BLaER1 (cell line): ENCODE measurements around the gene TTC7B.

ENCODE experiments used
- H3K27ac ChIP-seq: shearing (Covaris generic); formaldehyde crosslinking; 2 replicates; pipeline ENCODE4 v1.8.1; 2022
- H3K27me3 ChIP-seq: shearing (Covaris generic); formaldehyde crosslinking; 2 replicates; pipeline ENCODE4 v1.8.1; 2022
- H3K36me3 ChIP-seq: shearing (Covaris generic); formaldehyde crosslinking; 2 replicates; pipeline ENCODE4 v1.8.1; 2022
- H3K4me1 ChIP-seq: shearing (Covaris generic); formaldehyde crosslinking; 2 replicates; pipeline ENCODE4 v1.8.1; 2022
- H3K4me2 ChIP-seq: shearing (Covaris generic); formaldehyde crosslinking; 2 replicates; pipeline ENCODE4 v1.8.1; 2022
- H3K4me3 ChIP-seq: shearing (Covaris generic); formaldehyde crosslinking; 2 replicates; pipeline ENCODE4 v1.8.1; 2022
- H3K9ac ChIP-seq: shearing (Covaris generic); formaldehyde crosslinking; 2 replicates; pipeline ENCODE4 v1.8.1; 2022
- H3K9me3 ChIP-seq: shearing (Covaris generic); formaldehyde crosslinking; 2 replicates; pipeline ENCODE4 v1.8.1; 2022
- H4K20me1 ChIP-seq: shearing (Covaris generic); formaldehyde crosslinking; 2 replicates; pipeline ENCODE4 v1.8.1; 2022
- Cebpa-rat ChIP-seq: shearing (Covaris generic); IDR thresholded peaks from 2 replicates; pipeline ENCODE4 v1.8.1; 2022

TTC7B gene

DNA sequence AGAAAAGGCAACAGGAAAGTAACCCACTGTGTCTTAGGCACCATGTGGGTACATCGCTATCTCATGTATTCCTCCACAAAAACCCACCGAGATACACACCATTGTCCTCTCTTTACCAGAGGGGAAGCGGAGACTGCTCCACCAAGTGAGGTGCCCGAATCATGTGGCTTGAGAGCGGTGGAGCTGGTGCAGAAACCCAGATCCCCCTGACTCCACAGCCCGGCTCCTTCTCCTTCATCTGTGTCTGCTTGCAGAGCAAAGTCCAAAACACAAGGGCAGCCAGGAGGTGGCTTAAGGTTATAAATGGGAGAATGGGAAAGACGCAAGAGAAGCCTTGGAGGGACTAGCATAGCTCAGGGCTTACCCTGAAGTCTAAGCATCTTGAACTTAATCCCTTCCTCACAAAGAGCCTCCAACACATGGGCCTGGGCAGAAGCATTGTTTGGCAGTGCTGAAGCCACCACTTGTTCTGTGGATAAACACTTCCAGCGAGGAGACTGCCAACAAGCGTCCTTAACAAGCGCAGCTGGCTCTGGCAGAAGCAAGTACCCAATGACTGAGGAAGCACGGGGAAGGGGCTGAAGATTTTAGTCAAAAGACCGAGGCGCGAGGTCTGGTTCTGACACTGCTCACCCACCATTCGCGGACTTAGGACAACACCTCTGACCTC lies 83.0 kb downstream of the TTC7B start:
- Histone ChIP-seq H3K4me1 (peaks cover 5% of the 10 kb centered on the region; the same call in 1 of the 2 replicates), H3K27ac (no peak overlapping the region), H3K9ac (no peak overlapping the region), H4K20me1 (no peaks in the 10 kb centered on the region), H3K9me3 (peaks cover 4% of the 10 kb centered on the region; the same call in 1 of the 2 replicates), H3K4me2 (no peak overlapping the region), H3K36me3 (peaks cover 16% of the 10 kb centered on the region; the same call in 1 of the 2 replicates), H3K27me3 (no peaks in the 10 kb centered on the region), H3K4me3 (no peak overlapping the region)
- no peak for TF ChIP-seq Cebpa-rat

DNA sequence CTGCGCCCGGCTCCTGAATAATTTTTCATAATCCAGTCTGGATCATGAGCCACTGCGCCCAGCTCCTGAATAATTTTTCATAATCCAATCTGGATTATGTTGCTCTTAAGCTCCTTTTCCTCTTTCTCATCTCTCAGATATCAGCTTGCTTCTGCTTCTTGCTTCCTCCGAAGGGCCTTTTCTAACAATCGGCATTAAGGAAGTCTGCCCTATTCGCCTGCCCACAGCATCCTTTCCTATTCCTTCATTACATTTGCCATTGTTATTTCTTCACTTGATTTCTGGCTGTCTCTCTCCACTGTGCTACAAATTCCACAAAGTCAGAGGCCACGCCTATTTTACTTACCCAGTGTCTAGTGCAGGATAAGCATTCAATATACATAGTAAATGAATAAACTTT lies 83.5 kb downstream of the TTC7B start:
- Histone ChIP-seq H3K27me3 (no peaks in the 10 kb centered on the region), H3K9ac (no peak overlapping the region), H3K4me2 (no peak overlapping the region), H4K20me1 (no peaks in the 10 kb centered on the region), H3K4me3 (no peak overlapping the region), H3K36me3 (peaks cover 18% of the 10 kb centered on the region; the same call in 1 of the 2 replicates), H3K27ac (no peak overlapping the region), H3K4me1 (peaks cover 5% of the 10 kb centered on the region; the same call in 1 of the 2 replicates), H3K9me3 (peaks cover 4% of the 10 kb centered on the region; the same call in 1 of the 2 replicates)
- no peak for TF ChIP-seq Cebpa-rat

DNA sequence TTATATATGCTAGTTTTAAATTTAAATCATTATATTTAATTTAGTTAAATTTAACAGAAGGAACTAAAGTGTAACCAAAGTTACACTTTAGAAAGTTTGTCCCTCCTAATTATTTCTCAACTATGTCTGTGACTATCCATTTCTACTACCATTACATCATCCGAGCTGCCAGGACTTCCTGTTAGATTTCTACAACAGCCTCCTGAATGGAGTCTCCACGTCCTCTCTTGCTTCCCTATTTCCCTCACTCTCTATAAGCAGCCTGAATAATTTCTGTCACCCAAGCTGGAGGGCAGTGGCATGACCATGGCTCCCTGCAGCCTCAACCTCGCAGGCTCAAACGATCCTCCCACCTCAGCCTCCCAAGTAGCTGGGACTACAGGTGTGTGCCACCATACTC lies 84.1 kb downstream of the TTC7B start:
- H4K20me1 ChIP-seq = no peaks in the 10 kb centered on the region
- peaks cover 22% of the 10 kb centered on the region for H3K36me3 ChIP-seq
- no peak overlapping the region for H3K9ac ChIP-seq
- H3K9me3 ChIP-seq = peaks cover 4% of the 10 kb centered on the region; the same call in 1 of the 2 replicates
- H3K27ac ChIP-seq = no peak overlapping the region
- no peak overlapping the region for H3K4me2 ChIP-seq
- no peaks in the 10 kb centered on the region for H3K27me3 ChIP-seq
- no peak overlapping the region for H3K4me3 ChIP-seq
- peaks cover 5% of the 10 kb centered on the region; the same call in 1 of the 2 replicates for H3K4me1 ChIP-seq
- no peak for TF ChIP-seq Cebpa-rat

DNA sequence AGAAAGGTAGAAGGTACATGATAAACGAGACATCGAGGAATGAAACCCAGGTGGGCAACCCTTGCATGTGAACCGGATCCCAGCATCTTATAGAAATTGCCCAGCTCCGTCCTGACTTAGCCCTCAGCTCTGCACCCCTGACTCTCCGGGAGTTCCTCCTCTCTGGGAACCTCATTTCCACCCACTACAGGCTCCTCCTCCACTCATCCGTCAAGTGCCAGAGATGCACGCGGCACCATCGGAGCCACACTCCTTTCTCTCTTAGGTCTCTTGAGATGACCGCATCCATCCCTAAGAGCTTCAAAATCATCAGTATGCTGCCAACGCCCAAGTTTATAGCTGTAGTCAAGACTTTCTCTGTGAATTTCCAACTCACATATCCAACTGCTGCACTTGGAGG lies 84.7 kb downstream of the TTC7B start:
- Histone ChIP-seq H3K27me3 (no peaks in the 10 kb centered on the region), H3K4me3 (no peak overlapping the region), H3K27ac (no peak overlapping the region), H4K20me1 (no peaks in the 10 kb centered on the region), H3K4me1 (peaks cover 5% of the 10 kb centered on the region; the same call in 1 of the 2 replicates), H3K9ac (no peak overlapping the region), H3K36me3 (peaks cover 28% of the 10 kb centered on the region), H3K9me3 (peaks cover 4% of the 10 kb centered on the region; the same call in 1 of the 2 replicates), H3K4me2 (no peak overlapping the region)
- TF ChIP-seq Cebpa-rat = no peak

DNA sequence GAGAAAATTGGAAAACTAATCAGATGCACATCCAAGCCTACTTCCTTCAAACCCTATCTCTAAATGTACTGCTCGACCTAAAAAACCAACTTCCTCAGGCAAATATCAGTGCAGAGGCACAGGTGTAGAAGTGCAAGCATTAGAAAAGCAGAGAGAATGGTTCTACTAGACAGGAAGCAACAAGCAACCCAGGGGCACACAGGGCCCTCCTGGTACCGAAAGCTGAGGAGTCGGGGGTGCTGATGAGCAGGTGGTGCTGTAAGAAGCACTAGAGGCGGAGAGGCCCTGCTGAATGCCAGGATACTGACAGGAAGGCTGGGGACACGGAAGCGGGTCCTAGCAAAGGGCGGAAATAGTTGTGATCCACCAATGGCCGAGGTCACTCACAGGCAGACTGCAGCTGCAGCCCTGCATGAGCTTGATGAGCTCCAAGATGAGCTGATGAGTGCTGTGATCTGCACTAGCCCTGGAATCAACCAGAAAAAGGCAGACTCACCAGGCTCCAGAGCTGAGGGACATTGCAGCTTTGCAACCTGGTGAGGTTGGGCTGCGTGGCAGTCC lies 85.9 kb downstream of the TTC7B start:
- Histone ChIP-seq H3K4me1 (peaks cover 5% of the 10 kb centered on the region; the same call in 1 of the 2 replicates), H3K9me3 (peaks cover 4% of the 10 kb centered on the region; the same call in 1 of the 2 replicates), H3K4me2 (no peak overlapping the region), H3K36me3 (peaks cover 39% of the 10 kb centered on the region), H3K27ac (no peak overlapping the region), H4K20me1 (no peaks in the 10 kb centered on the region), H3K9ac (no peak overlapping the region), H3K4me3 (no peak overlapping the region), H3K27me3 (no peaks in the 10 kb centered on the region)
- no peak for TF ChIP-seq Cebpa-rat

DNA sequence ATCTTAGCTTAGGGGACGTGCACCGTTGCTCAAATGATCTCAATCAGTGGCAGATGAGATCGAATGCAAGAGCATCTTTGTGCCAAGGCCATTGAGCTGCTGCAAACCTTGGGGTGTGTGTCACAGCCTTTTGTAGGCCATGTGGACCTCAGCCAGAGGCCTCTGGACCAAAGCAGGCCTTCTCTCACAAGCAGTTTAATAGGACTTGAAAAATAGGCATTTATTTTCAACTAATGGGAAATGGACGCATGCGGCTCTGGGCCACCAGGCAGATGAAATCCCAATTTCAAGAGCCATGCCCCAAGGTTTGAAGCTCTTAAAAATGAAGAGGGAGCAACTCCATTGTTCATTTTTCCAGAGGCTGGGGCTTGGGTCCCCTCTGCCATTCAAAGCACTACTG lies 87.3 kb downstream of the TTC7B start:
- no peak for TF ChIP-seq Cebpa-rat
- Histone ChIP-seq H3K4me3 (no peak overlapping the region), H3K4me2 (no peak overlapping the region), H3K9ac (no peak overlapping the region), H3K4me1 (peaks cover 5% of the 10 kb centered on the region; the same call in 1 of the 2 replicates), H3K27me3 (no peaks in the 10 kb centered on the region), H3K36me3 (peaks cover 50% of the 10 kb centered on the region), H3K27ac (no peak overlapping the region), H3K9me3 (peaks cover 4% of the 10 kb centered on the region; the same call in 1 of the 2 replicates), H4K20me1 (no peaks in the 10 kb centered on the region)

DNA sequence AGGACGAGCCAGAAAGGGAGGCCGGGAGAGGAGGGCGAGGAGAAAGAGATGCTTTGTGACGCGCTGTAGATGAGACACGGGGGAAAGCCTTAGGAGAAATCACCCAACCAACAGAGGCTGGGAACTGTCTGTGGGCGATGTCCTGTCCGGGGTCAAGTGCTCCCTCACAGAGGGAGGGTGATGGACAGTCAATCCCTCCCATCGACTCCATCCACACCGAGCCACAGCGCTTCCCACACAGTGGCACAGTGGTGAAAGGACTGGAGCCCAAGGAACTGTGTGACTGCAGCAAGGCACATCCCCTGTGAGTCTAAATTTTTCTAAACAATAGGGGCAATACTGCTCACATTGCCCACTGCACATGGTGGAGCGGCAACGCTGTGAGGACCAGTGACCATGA lies 89.1 kb downstream of the TTC7B start:
- no peak overlapping the region for H3K9ac ChIP-seq
- H3K9me3 ChIP-seq = peaks cover 4% of the 10 kb centered on the region; the same call in 1 of the 2 replicates
- no peak for TF ChIP-seq Cebpa-rat
- peaks cover 51% of the 10 kb centered on the region for H3K36me3 ChIP-seq
- no peaks in the 10 kb centered on the region for H3K27me3 ChIP-seq
- H3K27ac ChIP-seq = no peak overlapping the region
- no peaks in the 10 kb centered on the region for H4K20me1 ChIP-seq
- H3K4me2 ChIP-seq = no peak overlapping the region
- H3K4me3 ChIP-seq = no peak overlapping the region
- peaks cover 5% of the 10 kb centered on the region; the same call in 1 of the 2 replicates for H3K4me1 ChIP-seq

DNA sequence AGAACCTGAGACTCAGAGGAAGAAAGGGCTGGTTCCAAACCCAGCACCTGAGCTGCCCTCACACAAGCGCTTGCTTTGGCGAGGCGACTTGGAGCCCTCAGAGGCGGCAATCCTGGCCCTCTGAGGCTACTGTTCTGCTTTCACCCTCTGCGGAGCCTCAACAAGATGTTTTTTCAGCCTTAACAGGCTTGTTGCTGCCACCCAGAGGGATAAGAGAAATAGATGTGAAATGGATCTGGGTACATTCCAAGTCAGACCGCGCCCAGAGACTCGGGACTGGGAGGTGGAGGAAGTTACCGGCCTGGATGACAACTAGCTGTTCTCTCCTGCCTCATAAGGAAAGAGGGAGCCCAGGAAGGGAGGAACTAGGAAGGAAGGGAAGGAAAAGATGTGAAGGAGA lies 89.6 kb downstream of the TTC7B start:
- peaks cover 4% of the 10 kb centered on the region; the same call in 1 of the 2 replicates for H3K9me3 ChIP-seq
- no peaks in the 10 kb centered on the region for H4K20me1 ChIP-seq
- no peak for TF ChIP-seq Cebpa-rat
- no peak overlapping the region for H3K4me3 ChIP-seq
- H3K4me2 ChIP-seq = no peak overlapping the region
- peaks cover 54% of the 10 kb centered on the region for H3K36me3 ChIP-seq
- H3K4me1 ChIP-seq = peaks cover 5% of the 10 kb centered on the region; the same call in 1 of the 2 replicates
- no peak overlapping the region for H3K9ac ChIP-seq
- H3K27ac ChIP-seq = no peak overlapping the region
- no peaks in the 10 kb centered on the region for H3K27me3 ChIP-seq

DNA sequence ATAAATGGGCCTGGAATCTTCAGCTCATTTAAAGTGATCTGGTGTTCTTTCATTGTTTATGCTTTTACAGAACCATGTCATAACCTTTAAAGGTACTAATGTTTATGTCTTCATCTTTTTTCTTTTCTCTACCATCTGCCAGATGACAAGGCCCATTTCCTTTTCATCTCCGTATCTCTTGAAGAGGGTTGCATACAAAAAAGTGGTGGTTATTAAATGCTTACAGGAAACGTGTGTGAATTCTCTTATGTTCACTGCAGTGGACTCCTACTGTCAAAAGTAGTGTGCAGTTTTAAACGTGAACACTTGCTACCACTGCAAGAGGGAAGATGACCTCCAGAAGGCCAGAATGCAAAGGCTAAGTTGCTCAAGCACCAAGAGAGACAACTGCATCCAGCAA lies 91.4 kb downstream of the TTC7B start:
- Histone ChIP-seq H3K9ac (no peak overlapping the region), H3K36me3 (peaks cover 54% of the 10 kb centered on the region), H3K9me3 (no peaks in the 10 kb centered on the region; the same call in 1 of the 2 replicates), H3K27ac (no peak overlapping the region), H3K4me2 (no peak overlapping the region), H3K27me3 (no peaks in the 10 kb centered on the region), H3K4me3 (no peak overlapping the region), H4K20me1 (no peaks in the 10 kb centered on the region), H3K4me1 (peaks cover 5% of the 10 kb centered on the region; the same call in 1 of the 2 replicates)
- no peak for TF ChIP-seq Cebpa-rat

DNA sequence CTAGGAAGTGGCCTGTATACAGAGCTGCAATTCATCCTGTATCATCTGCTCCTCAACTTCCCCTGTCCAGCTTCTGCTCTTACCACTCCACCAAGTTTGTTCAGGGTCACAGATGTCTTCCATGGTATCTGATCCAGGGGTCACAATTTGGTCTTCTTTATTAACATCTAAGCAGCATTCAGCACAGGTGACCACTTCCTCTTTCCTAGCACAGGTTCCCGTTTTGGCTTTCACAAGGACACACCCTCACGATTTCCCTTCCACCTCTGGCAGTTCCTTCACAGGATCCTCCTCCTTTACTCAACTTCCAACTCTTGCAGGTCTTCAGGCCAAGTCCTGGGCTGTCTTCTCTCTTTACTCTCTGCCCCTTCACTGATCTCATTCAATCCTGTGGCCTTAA lies 93.6 kb downstream of the TTC7B start:
- H3K4me3 ChIP-seq = no peak overlapping the region
- peaks cover 51% of the 10 kb centered on the region for H3K36me3 ChIP-seq
- H3K27ac ChIP-seq = no peak overlapping the region
- H3K27me3 ChIP-seq = no peaks in the 10 kb centered on the region
- no peak overlapping the region for H3K4me2 ChIP-seq
- H3K4me1 ChIP-seq = 0 out of 2 replicates have a peak, but pooled peaks cover 5% of the 10 kb centered on the region
- H4K20me1 ChIP-seq = no peaks in the 10 kb centered on the region
- no peaks in the 10 kb centered on the region; the same call in 1 of the 2 replicates for H3K9me3 ChIP-seq
- no peak for TF ChIP-seq Cebpa-rat
- H3K9ac ChIP-seq = no peak overlapping the region
